Stimulated activated naive CD8-positive, alpha-beta T cell treated with anti-CD3 and anti-CD28 coated beads, Interleukin-15, Interleukin-2, amounts not matched to agents 100 U/mL and 50 U/mL, for 24 hours (primary cell): Measurements from ENCODE around the gene THAP12.
"Not testable (repeated sequence)": the region's sequence is repeated elsewhere in the genome, so short reads cannot be mapped to it uniquely, and the experiment has no call there.

Source experiments
- ATAC-seq: fragments of 150-1000 bp; cut with Tn5 transposase; one replicate; pipeline ENCODE4 v1.10.0; 2021
- DNase-seq: peaks from one replicate; pipeline ENCODE4 v3.0.0; 2021

The THAP12 gene, protein sequence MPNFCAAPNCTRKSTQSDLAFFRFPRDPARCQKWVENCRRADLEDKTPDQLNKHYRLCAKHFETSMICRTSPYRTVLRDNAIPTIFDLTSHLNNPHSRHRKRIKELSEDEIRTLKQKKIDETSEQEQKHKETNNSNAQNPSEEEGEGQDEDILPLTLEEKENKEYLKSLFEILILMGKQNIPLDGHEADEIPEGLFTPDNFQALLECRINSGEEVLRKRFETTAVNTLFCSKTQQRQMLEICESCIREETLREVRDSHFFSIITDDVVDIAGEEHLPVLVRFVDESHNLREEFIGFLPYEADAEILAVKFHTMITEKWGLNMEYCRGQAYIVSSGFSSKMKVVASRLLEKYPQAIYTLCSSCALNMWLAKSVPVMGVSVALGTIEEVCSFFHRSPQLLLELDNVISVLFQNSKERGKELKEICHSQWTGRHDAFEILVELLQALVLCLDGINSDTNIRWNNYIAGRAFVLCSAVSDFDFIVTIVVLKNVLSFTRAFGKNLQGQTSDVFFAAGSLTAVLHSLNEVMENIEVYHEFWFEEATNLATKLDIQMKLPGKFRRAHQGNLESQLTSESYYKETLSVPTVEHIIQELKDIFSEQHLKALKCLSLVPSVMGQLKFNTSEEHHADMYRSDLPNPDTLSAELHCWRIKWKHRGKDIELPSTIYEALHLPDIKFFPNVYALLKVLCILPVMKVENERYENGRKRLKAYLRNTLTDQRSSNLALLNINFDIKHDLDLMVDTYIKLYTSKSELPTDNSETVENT

DNA sequence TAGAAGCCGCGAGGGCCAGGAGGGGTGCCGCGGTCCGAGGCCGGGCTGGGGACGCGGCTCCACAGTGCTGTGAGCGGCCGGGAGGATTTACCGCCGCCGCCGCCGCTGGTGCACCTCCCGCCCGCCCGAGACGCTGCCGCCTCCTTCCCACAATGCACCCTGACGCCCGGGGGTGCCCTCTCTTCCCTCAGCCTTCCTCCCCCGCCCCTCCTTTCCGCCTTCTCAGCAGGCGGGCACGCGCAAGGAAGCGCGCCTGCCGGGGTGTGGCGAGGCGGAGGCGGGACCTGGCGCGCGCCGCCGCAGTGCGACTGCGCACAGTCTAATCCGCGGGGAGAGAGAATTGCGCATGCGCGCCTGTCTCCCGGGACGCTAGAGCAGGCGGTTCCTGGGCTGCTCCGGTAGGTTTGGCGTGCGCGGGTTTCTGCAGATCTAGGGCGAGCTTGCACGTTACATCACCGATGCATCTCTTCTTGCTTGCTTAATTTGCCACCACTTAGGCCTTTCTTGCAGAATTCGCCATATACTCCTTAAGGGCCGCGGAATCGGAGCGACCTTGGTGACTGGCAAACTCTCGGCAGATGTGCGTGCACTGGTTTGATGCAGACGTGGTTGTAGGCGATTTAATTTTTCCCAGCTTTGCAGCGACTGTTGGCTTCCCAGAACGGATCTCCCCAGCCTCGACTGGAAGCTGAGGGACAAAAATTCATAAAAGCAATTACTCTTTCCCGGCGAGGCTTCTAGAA, at the start of gene THAP12, which contains the start of gene GVQW3:
TSS of gene THAP12 (minus strand) at position 156 of the 743 bp plus-strand sequence. CDS start 296 bp downstream, outside the sequence.
TSS of gene GVQW3 (plus strand) at position 347 of the 743 bp plus-strand sequence. CDS start 506 bp downstream, outside the sequence.
- peak; percentile 97 for DNase-seq
- peak; percentile 85 for ATAC-seq

DNA sequence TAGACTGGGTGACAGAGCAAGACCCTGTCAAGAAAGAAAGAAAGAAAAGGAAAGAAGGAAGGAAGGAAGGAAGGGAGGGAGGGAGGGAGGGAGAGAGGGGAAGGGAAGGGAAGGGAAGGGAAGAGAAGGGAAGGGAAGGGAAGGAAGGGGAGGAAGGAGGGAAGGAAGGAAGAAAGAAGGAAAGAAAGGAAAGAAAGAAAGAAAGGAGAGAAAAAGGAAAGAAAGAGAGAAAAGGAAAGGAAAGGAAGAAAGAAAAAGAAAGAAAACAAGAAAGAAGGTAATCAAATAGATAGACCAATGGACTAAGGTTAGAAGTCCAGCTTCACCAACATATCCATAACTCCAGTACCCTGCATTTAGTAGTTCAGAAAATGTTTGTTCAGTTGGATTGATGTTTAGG, 45.7 kb upstream of the THAP12 start:
- ATAC-seq (no peak), DNase-seq (no peak)

DNA sequence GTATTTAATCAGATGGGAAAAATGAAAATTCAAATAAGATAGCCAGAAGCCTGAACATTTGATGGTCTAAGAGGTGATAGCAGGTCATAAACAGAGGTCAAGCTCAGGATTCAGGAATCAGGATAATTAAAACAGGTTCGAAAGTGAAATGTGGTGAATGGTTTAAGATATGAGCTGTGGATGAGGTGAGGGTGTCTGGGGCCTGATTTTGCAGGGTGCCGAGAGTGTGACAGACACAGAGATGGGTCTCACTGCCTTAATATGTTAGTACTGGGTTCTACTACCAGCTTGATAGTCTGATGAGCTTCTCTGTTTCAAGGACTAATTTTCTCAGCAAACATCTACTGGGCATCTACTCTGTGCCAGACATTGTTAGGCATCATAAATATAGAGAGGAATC, 44.0 kb upstream of the THAP12 start:
- DNase-seq (no peak), ATAC-seq (no peak)

DNA sequence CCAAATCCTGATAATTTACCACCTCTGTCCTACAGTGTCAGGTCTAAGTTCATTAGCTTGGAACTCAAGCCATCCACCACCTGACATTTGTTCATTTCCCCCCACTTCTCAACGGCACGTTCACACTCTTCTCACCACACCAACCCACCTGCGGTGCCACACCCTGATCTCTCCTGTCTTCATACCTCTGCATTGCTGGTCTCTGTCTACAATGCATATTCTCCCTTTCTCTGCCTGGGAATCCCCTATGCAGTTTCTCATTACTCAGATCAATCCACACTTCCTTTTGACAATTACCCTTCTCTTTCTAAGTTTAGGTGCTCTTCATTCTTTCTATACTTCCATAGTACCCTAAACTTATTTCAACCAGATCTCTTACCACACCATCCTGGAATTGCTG, 43.4 kb upstream of the THAP12 start:
- ATAC-seq (peak; percentile 64), DNase-seq (no peak)

DNA sequence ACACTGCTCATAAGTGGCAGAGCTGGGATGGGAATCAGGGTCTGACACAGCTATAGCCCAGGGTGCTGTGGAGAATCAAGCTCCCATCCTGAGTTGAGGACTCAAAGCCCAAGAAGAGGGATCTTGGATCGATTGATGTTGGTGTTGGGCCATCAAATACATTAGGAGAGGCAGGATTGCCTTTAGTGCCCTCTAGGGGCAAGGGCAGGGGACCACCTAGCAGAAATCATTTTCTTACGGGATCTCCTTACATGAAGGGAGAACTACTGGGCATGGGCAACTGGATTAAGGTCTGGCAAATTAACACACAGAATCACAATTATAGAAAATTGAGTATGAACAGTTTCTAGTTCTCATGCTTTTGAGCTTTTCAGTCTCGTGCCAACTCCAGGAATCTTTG, 39.0 kb upstream of the THAP12 start:
- ATAC-seq: peak; percentile 63
- peak; percentile 19 for DNase-seq

DNA sequence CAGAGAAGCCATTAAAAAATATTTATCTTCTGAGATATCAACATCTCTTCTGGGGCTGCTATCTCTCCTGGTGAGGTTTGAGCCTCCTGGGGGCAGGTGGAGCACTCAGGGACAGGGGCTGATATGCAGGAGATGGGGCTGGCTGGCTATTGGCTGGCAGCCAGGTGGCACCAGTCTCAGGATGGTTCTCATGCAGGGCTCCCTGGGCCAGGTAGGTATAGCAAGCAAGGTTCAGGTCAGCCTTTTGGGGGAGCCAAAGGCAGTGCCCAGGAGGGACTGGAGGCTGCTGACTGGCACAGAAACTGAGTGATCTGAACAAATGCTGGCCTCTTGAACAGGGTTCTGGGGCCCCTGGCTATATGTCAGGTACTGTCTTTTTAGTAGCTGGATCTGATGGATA, 34.1 kb upstream of the THAP12 start:
- no peak for ATAC-seq
- DNase-seq: no peak

DNA sequence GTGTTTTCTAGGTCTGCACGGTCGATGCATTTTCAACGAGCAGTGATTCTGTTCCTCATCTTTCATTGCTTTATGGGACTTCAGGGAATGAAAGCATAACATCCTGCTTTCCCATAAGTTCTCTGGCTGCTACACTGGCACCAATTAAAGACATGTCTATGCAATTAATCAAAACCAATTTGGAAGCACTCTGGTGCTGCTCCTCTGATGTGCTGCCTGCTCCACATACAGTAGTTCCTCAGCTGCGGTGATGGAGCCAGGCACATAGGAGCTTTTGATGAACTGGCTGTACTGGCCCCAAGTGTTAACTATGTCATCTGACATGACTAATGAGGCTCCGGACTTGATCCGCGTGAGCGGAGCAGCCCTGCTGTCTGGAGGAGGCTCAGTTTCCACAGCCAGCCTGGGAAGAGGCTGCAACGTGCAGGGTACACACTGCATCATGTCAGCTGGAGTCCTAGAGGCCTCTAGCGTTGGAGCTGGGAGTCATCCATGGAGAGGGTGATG, 30.0 kb upstream of the THAP12 start:
- ATAC-seq: no peak
- DNase-seq: no peak

DNA sequence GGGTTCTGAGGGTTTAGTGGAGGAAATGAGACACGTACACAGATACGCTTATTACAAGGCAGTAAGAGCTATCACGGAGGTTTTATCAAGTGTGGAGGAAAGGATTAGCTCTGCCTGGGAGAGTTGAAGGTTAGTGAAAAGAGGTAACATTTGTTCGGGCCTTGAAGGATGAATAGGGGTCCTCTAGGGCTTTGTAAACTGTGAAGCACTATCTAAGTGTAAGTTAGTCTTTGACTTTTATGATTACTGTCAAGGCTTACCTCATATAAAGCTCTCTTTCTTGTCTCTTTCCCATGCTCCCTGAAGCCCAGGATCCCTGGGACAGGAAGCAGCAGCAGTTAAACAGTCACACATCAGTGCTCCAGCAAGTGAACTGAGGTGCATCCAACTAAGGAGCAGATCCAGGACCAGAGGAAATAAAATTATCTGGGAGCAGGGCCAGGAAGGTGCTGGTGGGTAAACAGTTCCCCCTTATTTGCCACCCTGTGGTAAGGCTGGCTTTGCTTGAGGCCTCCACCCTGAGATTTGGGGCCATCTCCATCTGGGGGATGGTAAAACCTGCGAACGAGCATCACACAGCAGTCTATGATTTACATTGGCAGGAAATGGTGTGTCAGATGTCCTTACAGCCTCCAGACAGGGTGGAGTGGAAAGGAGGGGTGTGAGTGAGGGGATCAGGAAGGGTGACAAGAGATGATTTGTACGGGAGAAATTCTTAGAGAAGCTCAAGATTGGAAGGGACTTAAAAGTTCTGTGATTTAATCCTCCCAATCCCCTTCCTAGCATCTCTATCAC, 27.4 kb upstream of the THAP12 start:
- no peak for DNase-seq
- no peak for ATAC-seq

DNA sequence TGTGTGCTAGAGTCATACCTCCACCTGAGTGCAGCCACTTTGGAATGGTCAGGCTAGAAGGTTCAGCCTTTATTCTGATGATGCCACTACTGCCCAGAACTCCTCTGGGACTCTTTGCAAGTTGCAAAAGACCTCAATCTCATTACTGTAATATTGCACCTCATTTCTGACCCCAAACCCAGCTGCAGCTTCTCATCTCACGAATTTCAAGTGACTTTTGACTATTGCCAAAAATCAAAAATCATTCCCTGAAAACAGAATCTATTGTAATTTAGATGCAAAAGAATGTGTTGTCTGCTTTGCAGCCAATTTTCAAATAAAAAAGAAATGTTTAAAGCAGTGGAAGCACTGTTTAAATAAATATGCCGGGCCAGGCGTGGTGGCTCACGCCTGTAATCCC, 25.4 kb upstream of the THAP12 start:
- DNase-seq: no peak

DNA sequence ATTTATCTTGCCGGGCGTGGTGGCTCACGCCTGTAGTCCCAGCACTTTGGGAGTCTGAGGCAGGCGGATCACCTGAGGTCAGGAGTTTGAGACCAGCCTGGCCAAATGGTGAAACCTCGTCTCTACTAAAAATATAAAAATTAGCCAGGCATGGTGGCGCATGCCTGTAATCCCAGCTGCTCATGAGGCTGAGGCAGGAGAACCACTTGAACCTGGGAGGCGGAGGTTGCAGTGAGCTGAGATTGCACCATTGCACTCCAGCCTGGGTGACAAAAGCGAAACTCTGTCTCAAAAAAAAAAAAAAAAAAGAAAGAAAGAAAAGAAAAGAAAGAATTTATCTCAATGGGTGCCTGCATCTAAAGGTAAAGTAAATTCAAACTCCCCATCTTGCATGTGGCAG, 20.6 kb upstream of the THAP12 start:
- not testable (repeated sequence) for ATAC-seq, DNase-seq

More for the DNA sequence above, 25.4 kb upstream of the THAP12 start:
- ATAC-seq: no peak

DNA sequence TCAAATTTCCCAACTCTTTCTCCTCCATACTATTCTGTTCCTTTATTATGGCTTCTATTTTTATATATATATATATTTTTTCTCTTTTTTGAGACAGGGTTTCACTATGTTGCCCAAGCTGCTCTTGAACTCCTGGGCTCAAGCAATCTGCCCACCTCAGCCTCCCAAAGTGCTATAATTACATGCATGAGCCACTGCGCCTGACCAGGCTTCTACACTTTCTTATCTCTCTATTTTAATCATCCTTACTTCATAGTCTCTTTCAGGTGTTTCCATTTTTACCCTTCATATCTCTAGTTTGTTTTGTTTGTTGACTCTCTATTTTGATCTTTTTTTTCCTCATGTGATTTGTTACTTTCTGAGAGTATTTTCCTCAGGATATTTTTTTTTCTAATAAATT, 20.0 kb upstream of the THAP12 start:
- DNase-seq: no peak
- no peak for ATAC-seq

DNA sequence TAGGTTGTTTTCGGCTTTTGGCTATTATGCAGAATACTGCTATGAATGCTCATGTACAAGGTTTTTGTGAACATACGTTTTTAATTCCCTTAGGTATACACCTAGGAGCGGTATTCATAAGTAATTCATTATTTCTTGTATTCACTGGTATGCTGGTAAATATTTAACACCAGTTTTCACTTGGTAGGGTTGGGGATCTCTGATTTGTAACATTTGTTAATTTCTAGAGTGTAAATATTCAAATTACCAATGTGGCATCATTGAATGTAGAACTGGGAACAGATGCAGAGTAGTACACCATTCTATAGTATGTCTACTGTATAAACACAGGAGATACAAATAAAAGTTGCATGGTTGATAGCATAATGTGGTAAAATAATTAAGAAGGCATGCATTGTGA, 16.5 kb upstream of the THAP12 start:
- ATAC-seq (no peak), DNase-seq (no peak)

DNA sequence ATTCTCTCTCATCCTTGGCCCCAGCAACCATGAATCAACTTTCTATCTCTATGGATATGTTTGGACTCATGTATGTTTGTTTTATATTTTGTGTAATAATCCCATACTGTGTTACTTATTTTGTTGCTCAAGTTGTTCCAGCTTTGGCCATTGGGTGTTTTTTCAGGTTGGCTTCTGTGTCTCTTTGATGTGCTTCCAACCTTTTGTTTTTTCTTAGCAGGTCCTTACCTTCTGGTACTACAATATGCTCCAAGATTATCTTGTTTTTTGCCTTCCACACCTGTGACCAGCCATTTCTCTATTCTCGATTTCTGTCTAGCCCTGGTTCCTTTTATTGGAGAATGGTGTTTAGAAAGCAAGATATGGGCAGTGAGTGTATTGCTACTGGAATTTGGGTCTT, 14.4 kb upstream of the THAP12 start:
- DNase-seq (no peak), ATAC-seq (no peak)

DNA sequence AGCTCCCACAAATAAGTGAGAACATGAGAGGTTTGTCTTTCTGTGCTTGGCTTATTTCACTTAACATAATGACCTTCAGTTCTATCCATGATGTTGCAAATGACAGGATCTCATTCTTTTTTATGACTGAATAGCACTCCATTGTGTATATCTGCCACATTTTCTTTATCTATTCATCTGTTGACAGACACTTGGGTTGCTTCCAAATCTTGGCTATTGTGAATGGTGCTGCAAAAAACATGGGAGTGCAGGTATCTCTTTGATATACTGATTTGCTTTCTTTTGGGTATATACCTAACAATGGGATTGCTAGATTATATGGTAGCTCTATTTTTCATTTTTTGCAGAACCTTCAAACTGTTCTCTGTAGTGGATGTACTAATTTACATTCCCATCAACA, 13.5 kb upstream of the THAP12 start:
- DNase-seq (no peak), ATAC-seq (no peak)

DNA sequence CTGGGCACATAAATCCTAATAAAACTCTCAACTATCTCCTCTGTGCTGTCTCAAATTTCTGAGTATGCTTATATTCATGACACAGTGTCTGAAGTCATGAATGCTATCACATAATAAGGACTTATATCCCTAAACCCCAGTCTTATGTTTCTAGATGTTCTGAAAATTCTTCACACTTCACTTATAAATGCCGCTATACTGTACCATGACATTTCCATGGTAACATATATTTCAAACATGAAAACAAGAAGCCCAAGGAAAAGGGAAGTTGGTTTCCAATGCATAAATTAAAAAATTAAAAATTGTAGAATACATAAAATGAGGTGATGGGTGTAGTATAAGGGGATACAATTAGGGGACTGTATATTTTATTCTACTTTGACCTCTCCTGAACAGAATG, 11.9 kb upstream of the THAP12 start:
- ATAC-seq (no peak), DNase-seq (no peak)

DNA sequence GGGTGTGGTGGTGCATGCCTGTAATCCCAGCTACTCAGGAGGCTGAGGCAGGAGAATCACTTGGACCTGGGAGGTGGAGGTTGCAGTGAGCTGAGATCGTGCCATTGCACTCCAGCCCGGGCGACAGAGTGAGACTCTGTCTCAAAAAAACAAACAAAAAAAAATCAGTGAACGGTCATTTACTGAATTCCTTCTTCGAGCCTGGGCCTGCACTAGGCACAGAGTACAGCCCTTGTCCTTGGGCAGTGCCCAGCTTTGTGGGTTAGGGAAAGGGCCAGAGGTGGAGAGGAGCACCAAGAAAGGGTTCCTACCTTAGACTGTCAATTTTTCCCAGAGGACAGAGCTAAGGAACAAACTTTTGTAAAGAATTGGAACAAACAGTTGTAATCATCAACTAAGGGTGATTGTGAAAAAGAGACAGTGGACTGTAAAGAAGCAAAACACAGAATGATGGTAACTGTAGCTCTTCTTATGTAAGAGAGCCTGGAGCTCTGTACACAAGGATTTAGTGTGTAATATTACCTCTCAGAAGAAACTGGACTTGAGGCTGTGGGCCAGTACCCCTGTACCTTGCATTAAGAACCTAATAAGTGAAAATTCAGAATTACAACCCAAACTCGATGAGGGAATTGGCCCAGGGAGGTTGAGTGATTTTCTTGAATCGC, 11.0 kb upstream of the THAP12 start:
- no peak for DNase-seq
- ATAC-seq: no peak

DNA sequence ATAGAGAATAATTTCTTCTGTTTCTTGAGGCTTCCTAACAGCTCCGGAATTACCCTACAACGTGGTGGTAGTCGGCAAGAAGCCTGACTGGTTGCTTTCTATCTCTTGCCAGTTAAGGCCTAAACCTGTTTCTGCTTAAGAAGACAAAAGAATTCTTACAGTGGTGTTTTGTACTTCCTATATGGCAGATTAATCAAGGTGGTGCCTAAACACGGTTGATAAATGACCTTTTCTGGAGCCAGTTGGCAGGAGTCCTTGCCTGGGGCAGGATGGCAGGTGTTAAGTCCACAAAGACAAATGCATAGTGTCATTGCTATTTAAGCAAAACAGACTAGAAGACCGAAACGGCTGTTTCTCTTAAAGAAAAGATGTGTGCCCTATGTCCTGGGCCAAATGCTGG, 10.1 kb upstream of the THAP12 start:
- DNase-seq (no peak), ATAC-seq (no peak)

DNA sequence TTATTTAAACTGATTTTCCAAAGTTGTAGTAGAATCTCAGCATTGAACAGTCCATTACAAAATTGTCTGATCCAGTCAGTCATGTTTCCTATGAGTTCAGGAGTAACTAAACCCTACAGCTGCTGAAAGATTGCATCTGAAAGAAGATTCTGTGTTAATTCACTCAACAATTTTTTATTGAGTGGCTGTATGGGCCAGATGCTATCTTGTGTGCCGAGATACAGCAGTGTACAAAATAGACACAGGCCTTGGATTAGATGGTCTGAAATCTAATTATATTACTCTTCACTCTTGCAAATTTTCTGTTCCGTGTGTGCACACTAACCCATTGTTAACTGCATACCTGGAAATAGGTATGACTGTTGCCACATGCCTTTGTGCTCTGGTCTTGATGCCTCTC, 7.5 kb upstream of the THAP12 start:
- no peak for DNase-seq
- no peak for ATAC-seq

DNA sequence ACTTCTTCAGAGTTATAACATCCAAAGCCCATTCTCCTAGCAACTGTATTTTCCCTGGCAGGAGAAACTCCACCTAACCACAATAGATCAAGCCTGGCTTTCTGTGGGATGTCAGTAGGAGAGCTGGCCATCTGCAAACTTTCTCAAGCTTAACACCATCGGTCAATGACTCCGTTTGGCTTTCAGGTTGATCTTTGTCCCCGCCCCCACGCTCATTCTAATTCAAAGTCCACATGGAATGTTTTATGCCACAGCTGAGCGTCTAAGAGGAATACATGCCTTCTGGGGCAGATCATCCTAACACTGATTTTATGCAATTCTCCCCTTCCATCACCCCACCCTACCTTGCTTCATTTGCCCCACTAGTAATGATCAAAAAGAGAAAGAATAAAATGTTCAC, 5.0 kb upstream of the THAP12 start:
- no peak for ATAC-seq

DNA sequence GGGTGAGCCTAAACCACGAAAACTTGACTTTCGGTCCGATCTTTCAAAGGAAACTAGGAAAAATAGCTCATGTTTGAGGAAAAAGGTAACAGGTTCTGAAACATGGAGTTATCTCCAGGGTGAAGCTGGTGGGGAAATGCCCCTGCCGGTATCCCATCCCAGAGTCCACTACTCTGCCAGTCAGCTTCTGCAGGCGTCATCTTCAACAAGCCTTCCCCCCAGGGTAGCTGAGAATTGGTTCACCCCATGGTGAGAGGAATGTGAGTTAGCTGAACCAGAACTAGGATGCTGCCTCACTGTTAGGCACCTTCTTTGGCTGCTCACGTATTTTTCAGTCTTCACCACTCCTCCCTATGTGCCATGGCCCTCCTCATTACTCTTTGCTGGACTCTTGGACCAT, 1.3 kb upstream of the THAP12 start:
- DNase-seq (no peak), ATAC-seq (no peak)

More for the DNA sequence above, 5.0 kb upstream of the THAP12 start:
- no peak for DNase-seq
